ENCODE results near the gene CLEC20A.

DNA sequence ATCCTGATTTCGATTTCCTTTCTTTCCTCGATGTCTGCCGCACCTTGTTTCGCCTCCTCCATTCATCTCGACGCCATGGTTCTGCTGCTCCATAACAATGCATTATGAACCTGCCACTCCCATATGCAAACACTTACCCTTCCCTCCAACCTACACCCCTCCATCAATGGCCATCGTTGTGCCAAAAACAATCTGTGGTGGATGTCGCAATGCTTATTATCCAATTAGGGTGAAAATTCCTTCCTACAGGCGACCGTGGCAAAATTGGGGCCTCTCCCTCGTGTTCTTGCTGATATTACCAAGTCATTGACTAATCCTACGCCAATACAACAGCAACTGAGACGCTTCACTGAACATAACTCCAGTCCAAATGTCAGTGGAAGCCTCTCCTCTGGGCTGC lies 40.3 kb downstream of the CLEC20A start:
- TF ChIP-seq POLR2AphosphoS5 (IDR thresholded peaks at IDR 0.05; ENCODE audit: borderline replicate concordance, low read depth, low read length), result no peak
- no peak for TF ChIP-seq EZH2 (IDR thresholded peaks at IDR 0.05)

Data from SK-N-MC (cell line).